ENCODE measurements around the gene SLC13A2.
"Not testable (repeated sequence)": the region's sequence is repeated elsewhere in the genome, so short reads cannot be mapped to it uniquely, and the experiment has no call there.

Gene SLC13A2

DNA sequence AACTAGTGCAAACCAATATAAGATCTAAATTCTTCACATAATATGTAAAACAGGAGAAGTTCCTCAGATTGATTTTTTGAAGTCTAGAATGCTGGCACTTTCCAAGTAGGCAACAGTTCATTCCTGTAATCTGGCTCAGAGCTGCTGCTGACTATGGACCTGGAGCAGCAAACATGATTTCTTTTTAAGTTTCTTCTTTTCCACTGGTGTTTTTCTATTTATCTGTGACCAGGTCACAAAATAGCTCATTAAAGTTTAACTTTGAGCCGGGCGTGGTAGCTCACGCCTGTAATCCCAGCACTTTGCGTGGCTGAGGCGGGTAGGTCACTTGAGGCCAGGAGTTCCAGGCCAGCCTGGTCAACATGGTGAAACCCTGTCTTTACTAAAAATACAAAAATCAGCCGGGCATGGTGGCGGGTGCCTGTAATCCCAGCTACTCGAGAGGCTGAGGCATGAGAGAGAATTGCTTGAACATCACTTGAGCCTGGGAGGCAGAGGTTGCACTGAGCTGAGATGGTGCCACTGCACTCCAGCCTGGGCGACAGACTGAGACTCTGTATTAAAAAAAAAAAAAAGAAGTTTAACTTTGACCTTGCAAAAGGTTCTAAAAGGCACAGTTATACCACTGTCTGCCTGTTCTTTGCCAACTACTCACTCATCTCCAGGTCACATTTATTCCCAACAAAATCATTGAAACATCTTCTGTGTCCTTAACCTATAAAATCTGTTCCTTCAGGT lies 29.4 kb upstream of the SLC13A2 start:
- no peaks in the 10 kb centered on the region for H3K9me3 ChIP-seq
- H3K4me1 ChIP-seq, result no peaks in the 10 kb centered on the region
- no peak for DNase-seq
- TF ChIP-seq, protein P1, sequence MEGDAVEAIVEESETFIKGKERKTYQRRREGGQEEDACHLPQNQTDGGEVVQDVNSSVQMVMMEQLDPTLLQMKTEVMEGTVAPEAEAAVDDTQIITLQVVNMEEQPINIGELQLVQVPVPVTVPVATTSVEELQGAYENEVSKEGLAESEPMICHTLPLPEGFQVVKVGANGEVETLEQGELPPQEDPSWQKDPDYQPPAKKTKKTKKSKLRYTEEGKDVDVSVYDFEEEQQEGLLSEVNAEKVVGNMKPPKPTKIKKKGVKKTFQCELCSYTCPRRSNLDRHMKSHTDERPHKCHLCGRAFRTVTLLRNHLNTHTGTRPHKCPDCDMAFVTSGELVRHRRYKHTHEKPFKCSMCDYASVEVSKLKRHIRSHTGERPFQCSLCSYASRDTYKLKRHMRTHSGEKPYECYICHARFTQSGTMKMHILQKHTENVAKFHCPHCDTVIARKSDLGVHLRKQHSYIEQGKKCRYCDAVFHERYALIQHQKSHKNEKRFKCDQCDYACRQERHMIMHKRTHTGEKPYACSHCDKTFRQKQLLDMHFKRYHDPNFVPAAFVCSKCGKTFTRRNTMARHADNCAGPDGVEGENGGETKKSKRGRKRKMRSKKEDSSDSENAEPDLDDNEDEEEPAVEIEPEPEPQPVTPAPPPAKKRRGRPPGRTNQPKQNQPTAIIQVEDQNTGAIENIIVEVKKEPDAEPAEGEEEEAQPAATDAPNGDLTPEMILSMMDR (IDR thresholded peaks at IDR 0.05), result no peak
- no peak overlapping the region for H3K27ac ChIP-seq
- no peaks in the 10 kb centered on the region for H3K36me3 ChIP-seq
- no peak overlapping the region for H3K4me3 ChIP-seq
- peaks cover 0 to 8% of the 10 kb centered on the region in 2 donors for H3K27me3 ChIP-seq
- intact Hi-C loops (cut with DNase I; ENCODE audit: low total_unique reads), result no loop called here

DNA sequence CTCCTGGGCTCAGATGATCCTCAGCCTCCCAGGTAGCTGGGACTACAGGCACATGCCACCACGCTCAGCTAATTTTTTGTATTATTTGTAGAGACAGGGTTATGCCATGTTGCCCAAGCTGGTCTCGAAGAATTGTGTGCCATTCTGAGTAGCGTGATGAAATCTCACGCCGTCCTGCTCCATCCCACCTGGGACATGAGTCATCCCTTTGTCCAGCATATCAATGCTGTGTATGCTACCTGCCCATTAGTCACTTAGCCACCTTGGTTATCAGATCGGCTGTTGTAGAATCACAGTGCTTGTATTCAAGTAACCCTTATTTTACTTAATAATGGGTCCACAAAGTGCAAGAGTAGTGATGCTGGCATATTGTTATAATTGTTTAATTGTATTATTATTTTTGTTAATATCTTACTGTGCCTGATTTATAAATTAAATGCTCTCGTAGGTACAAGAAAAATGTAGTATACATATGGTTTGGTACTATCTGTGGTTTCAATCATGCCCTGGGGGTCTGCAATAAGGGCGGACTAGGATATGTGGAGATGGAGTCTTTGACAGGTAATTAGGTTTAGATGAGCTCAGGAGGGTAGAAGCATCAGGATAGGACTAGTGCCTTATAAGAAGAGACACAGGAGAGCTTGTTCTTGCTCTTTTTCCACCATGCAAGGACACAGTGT lies 26.6 kb upstream of the SLC13A2 start:
- no peaks in the 10 kb centered on the region for H3K9me3 ChIP-seq
- TF ChIP-seq, protein P1 (IDR thresholded peaks at IDR 0.05), result no peak
- intact Hi-C loops (cut with DNase I; ENCODE audit: low total_unique reads), result no loop called here

DNA sequence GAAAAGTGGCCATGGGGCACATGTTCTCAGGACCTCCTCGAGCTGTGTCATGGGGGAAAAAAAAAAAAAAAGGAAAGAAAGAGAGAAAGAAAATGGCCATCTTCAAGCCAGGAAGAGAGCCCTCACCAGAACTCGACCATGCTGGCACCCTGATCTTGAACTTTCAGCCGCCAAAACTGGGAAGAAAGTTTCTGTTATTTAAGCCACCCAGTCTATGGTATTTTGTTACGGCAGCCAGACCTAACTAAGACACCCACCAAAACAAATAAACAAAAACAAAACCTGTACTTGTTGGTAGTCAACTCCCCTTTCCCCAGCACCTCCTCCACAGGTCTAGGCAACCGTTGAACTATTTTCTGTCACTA lies 26.1 kb upstream of the SLC13A2 start:
- H3K27me3 ChIP-seq, result peaks cover 0 to 8% of the 10 kb centered on the region in 2 donors
- TF ChIP-seq, protein P1 (IDR thresholded peaks at IDR 0.05), result no peak
- intact Hi-C loops (cut with DNase I; ENCODE audit: low total_unique reads), result no loop called here
- H3K9me3 ChIP-seq, result no peaks in the 10 kb centered on the region
- H3K27ac ChIP-seq, result no peak overlapping the region
- no peak overlapping the region for H3K4me3 ChIP-seq
- DNase-seq, result no peak
- no peaks in the 10 kb centered on the region for H3K36me3 ChIP-seq
- H3K4me1 ChIP-seq, result no peaks in the 10 kb centered on the region

More for the DNA sequence above, 26.6 kb upstream of the SLC13A2 start:
- H3K4me3 ChIP-seq, result no peak overlapping the region
- peaks cover 0 to 8% of the 10 kb centered on the region in 2 donors for H3K27me3 ChIP-seq
- no peak for DNase-seq
- H3K4me1 ChIP-seq, result no peaks in the 10 kb centered on the region
- H3K36me3 ChIP-seq, result no peaks in the 10 kb centered on the region
- H3K27ac ChIP-seq, result no peak overlapping the region

DNA sequence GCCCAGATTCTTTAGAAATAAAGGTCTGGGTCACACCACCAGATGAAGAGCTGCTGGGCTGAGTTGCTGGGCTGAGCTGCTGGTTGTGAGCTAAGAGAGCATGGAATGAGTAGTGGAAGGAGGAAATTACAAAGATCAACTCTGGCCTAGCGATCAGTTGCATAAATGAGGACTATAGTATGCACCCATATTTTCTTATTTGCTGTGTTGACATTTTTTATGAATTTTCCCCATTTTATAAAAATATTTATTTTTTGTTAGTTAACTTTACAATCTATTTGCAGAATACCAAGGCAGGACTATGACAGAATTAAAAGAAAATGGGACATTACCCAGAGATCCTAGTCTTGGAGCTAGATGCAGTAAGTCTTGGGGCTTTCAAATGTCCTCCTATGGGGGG lies 23.6 kb upstream of the SLC13A2 start:
- no peak overlapping the region for H3K4me3 ChIP-seq
- no peaks in the 10 kb centered on the region for H3K4me1 ChIP-seq
- no peaks in the 10 kb centered on the region for H3K9me3 ChIP-seq
- H3K36me3 ChIP-seq, result no peaks in the 10 kb centered on the region
- H3K27me3 ChIP-seq, result peaks cover 0 to 9% of the 10 kb centered on the region in 2 donors
- intact Hi-C loops (cut with DNase I; ENCODE audit: low total_unique reads), result no loop called here
- no peak for DNase-seq
- TF ChIP-seq, protein P1 (IDR thresholded peaks at IDR 0.05), result no peak
- no peak overlapping the region for H3K27ac ChIP-seq

DNA sequence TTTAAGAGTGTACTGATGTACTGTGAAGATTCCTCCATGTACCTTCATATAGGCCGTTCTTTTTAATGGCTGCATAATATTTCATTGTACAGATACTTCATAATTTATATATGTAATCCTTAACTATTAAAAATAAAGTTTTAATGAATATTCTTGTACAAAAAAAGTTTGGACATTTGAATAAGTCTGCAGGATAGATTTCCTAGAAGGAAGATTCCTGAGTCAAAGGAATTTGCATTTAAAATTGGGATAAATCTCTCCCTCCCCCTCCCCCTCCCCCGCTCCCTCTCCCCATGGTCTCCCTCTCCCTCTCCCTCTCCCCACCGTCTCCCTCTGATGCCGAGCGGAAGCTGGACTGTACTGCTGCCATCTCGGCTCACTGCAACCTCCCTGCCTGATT lies 15.6 kb upstream of the SLC13A2 start:
- Histone ChIP-seq H3K27ac (no peak overlapping the region), H3K9me3 (no peaks in the 10 kb centered on the region), H3K4me3 (no peak overlapping the region), H3K36me3 (no peaks in the 10 kb centered on the region), H3K27me3 (peaks cover 0 to 3% of the 10 kb centered on the region in 2 donors), H3K4me1 (no peaks in the 10 kb centered on the region)
- DNase-seq, result no peak
- intact Hi-C loops (cut with DNase I; ENCODE audit: low total_unique reads), result no loop called here
- TF ChIP-seq, protein P1 (IDR thresholded peaks at IDR 0.05), result no peak

DNA sequence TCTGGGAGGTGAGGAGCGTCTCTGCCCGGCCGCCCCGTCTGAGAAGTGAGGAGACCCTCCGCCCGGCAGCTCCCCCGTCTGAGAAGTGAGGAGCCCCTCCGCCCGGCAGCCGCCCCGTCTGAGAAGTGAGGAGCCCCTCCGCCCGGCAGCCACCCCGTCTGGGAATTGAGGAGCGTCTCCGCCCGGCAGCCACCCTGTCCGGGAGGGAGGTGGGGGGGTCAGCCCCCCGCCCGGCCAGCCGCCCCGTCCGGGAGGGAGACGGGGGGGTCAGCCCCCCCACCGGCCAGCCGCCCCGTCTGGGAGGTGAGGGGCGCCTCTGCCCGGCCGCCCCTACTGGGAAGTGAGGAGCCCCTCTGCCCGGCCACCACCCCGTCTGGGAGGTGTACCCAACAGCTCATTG lies 14.6 kb upstream of the SLC13A2 start:
- H3K4me1 ChIP-seq; DNase-seq; H3K9me3 ChIP-seq; H3K4me3 ChIP-seq; intact Hi-C loops (cut with DNase I; ENCODE audit: low total_unique reads); H3K27me3 ChIP-seq; H3K27ac ChIP-seq; H3K36me3 ChIP-seq: not testable (repeated sequence)
